Activated T-cell treated with anti-CD3 and anti-CD28 coated beads, Interleukin-2, amount 50 U/mL, for 4 hours (primary cell): ENCODE measurements around the gene HSPA6. TPM values are rescaled to one million over a fixed set of nuclear protein-coding genes. Genes with fewer than 3 reads are reported as not detected.
"Not testable (repeated sequence)": the region's sequence is repeated elsewhere in the genome, so short reads cannot be mapped to it uniquely, and the experiment has no call there.

Experiments
- ATAC-seq, 2 donors: fragments of 200-7000 bp; cut with Tn5 transposase; one replicate each; pipeline ENCODE4 v1.10.0; 2021
- DNase-seq: peaks from one replicate; pipeline ENCODE4 v3.0.0-alpha.2; 2020
- H3K27me3 Mint-ChIP-seq: one replicate; pipeline ENCODE4 v1.8.0; 2021; ENCODE audit warnings: low read depth, mixed read lengths
- H3K36me3 Mint-ChIP-seq: one replicate; pipeline ENCODE4 v1.8.0; 2022; ENCODE audit warnings: mixed read lengths; ENCODE audit not compliant: insufficient read depth
- H3K4me1 Mint-ChIP-seq: one replicate; pipeline ENCODE4 v1.8.0; 2021; ENCODE audit warnings: low read depth, mixed read lengths
- H3K4me3 Mint-ChIP-seq: one replicate; pipeline ENCODE4 v1.8.0; 2021; ENCODE audit warnings: mild to moderate bottlenecking, moderate library complexity, mixed read lengths
- H3K9me3 Mint-ChIP-seq: one replicate; pipeline ENCODE4 v1.8.0; 2021; ENCODE audit warnings: mixed read lengths
- total RNA-seq, 3 donors: library from RNA; stranded (reverse); gene quantifications; one replicate each; pipeline ENCODE4 v1.2.1, GENCODE V29; 2021

Gene HSPA6
- total RNA-seq, 3 donors from 2014 or later, result 0.82 to 3.8 (median 1.9) TPM

DNA sequence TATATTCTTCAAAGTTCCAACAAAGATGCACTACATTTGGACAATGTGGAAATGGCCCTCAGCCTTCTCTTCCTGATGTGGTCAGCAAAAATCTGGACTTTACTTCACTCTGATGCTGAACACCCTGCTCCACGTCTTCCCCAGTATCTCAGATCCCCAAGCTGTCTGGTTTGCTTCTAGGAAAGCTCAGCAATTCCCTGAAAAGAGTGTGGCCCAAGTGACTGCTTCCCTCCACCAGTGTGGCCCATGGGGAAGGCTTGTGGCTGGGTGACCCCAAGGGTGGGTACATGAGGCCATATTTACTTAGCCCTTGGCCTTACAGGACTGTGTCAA is 10.9 kb upstream of the HSPA6 start:
- H3K4me1 Mint-ChIP-seq, H3K27me3 Mint-ChIP-seq, ATAC-seq, H3K9me3 Mint-ChIP-seq, DNase-seq, H3K36me3 Mint-ChIP-seq, H3K4me3 Mint-ChIP-seq: not testable (repeated sequence)

DNA sequence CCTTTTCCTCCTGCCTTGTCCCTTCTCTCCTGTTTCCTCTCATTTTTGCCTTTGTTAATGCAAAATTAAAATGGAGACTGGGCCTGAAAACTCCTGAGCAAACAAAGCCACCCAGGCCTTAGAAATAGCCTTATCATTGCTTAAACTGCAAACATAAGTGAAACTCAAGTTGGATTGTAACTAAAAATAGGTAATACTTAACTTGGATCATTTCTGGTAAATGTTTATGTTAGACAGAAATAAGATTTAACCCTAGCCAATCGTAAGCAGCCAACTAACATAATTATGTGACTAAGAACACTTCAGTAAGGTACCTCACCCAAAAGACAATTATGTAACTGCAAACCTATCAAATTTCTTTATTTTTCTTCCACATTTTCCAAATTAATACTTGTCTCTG is 10.4 kb upstream of the HSPA6 start:
- H3K27me3 Mint-ChIP-seq, H3K9me3 Mint-ChIP-seq, H3K4me1 Mint-ChIP-seq, H3K36me3 Mint-ChIP-seq, H3K4me3 Mint-ChIP-seq, DNase-seq, ATAC-seq: not testable (repeated sequence)

DNA sequence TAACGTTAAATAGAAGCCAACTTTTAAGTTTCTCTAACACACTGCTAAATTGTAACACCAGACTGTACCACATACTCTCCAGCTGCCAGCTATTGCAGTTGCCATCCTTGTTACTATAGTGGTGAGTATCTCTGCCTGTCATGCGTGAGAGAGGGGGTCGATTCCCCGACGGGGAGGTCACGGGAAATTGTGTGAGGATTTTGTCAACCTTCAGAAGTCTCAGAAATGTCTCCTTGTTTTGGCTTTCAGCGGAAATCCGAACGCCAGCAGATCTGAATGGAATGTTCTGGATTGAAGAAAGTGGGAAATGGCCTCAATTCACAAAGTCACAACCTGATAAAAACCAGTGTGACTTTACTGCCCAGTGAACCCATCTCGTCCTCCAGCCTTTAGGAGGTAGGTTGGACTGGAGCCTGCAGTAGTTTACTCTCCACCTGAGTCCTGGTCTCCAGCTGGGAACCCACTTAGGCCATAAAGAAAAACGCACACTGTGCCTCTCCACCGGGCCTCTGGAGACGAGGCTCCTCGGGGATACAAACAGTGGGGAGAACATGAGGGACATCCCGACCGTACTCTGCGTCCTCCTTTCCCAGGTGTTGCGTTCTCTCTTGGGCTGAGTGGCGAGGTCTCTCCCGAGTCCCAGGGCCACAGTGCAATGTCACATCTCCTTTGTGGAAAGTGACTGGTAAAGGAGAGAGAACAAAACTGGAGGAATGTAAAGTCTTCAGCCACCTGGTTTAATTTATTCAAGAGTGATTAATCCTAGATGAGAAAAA is 1.1 kb upstream of the HSPA6 start:
- ATAC-seq, DNase-seq, H3K36me3 Mint-ChIP-seq: not testable (repeated sequence)

DNA sequence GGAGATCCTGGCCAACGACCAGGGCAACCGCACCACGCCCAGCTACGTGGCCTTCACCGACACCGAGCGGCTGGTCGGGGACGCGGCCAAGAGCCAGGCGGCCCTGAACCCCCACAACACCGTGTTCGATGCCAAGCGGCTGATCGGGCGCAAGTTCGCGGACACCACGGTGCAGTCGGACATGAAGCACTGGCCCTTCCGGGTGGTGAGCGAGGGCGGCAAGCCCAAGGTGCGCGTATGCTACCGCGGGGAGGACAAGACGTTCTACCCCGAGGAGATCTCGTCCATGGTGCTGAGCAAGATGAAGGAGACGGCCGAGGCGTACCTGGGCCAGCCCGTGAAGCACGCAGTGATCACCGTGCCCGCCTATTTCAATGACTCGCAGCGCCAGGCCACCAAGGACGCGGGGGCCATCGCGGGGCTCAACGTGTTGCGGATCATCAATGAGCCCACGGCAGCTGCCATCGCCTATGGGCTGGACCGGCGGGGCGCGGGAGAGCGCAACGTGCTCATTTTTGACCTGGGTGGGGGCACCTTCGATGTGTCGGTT is 477 bp downstream of the HSPA6 start:
- H3K4me1 Mint-ChIP-seq, H3K36me3 Mint-ChIP-seq, H3K27me3 Mint-ChIP-seq, H3K9me3 Mint-ChIP-seq: not testable (repeated sequence)
- peak overlapping the region; percentile 84 for H3K4me3 Mint-ChIP-seq
- DNase-seq, result peak; percentile 10
- ATAC-seq, result peak; percentile 27 to 28

More for the DNA sequence above, 1.1 kb upstream of the HSPA6 start:
- not testable (repeated sequence) for H3K27me3 Mint-ChIP-seq, H3K9me3 Mint-ChIP-seq, H3K4me1 Mint-ChIP-seq
- peak overlapping the region; percentile 84 for H3K4me3 Mint-ChIP-seq

DNA sequence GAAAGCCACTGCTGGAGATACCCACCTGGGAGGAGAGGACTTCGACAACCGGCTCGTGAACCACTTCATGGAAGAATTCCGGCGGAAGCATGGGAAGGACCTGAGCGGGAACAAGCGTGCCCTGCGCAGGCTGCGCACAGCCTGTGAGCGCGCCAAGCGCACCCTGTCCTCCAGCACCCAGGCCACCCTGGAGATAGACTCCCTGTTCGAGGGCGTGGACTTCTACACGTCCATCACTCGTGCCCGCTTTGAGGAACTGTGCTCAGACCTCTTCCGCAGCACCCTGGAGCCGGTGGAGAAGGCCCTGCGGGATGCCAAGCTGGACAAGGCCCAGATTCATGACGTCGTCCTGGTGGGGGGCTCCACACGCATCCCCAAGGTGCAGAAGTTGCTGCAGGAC is 981 bp downstream of the HSPA6 start:
- H3K27me3 Mint-ChIP-seq, H3K9me3 Mint-ChIP-seq, H3K4me1 Mint-ChIP-seq, DNase-seq, H3K36me3 Mint-ChIP-seq, ATAC-seq: not testable (repeated sequence)
- H3K4me3 Mint-ChIP-seq, result peak overlapping the region; percentile 84

DNA sequence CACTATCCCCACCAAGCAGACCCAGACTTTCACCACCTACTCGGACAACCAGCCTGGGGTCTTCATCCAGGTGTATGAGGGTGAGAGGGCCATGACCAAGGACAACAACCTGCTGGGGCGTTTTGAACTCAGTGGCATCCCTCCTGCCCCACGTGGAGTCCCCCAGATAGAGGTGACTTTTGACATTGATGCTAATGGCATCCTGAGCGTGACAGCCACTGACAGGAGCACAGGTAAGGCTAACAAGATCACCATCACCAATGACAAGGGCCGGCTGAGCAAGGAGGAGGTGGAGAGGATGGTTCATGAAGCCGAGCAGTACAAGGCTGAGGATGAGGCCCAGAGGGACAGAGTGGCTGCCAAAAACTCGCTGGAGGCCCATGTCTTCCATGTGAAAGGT is 1.6 kb downstream of the HSPA6 start:
- not testable (repeated sequence) for DNase-seq, H3K9me3 Mint-ChIP-seq, H3K4me3 Mint-ChIP-seq, ATAC-seq, H3K4me1 Mint-ChIP-seq, H3K36me3 Mint-ChIP-seq, H3K27me3 Mint-ChIP-seq

DNA sequence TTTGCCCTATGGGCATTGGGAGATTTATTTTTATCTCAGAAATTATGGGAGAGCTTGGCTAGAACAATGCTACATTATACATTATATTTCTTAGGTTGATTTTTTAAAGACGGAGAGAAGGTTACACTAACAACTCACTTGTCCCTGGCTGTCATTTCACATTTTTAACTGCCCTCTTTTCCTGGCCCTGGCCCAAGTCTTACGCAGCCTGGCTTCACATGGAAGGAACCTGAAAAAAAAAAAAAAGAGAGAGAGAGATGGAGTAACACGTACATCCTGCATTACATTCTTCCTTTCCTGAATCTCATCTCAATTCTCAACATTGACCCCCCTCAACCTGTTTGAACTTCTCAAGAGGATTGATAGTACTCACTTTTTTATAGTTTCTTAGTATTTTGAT is 4.2 kb downstream of the HSPA6 start:
- not testable (repeated sequence) for DNase-seq, H3K27me3 Mint-ChIP-seq, H3K4me3 Mint-ChIP-seq

DNA sequence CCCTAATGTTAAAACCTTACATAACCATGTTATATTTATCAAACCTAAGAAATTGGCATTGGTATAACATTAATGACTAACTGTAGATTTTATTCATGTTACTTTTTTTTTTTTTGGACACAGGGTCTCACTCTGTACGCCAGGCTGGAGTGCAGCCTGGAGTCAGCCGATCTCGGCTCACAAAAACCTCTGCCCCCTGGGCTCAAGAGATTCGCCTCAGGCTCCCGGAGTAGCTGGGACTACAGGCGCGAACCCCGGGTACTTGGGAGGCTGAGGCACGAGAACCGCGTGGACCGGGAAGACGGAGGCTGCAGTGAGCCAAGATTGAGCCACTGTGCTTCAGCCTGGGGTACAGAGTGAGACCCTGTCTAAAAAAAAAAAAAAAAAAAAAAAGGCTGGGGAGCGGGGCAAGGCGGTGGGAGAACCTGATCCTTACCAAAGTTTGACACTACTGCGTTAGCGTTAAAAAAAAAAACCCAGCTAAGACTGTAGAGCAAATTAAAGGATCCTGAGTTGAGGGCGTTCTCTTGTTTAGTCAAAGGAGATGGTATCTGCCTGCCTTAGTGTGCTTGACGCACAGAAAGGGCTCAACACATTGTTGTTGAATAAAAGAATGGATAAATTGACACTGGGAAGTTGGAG is 5.2 kb downstream of the HSPA6 start:
- not testable (repeated sequence) for H3K36me3 Mint-ChIP-seq, H3K9me3 Mint-ChIP-seq, DNase-seq, ATAC-seq, H3K27me3 Mint-ChIP-seq
- Mint-ChIP-seq H3K4me3 (peak overlapping the region; percentile 92), H3K4me1 (peaks cover 14% of the 10 kb centered on the region)

More for the DNA sequence above, 4.2 kb downstream of the HSPA6 start:
- H3K4me1 Mint-ChIP-seq, result peaks cover 14% of the 10 kb centered on the region
- H3K9me3 Mint-ChIP-seq, H3K36me3 Mint-ChIP-seq, ATAC-seq: not testable (repeated sequence)

DNA sequence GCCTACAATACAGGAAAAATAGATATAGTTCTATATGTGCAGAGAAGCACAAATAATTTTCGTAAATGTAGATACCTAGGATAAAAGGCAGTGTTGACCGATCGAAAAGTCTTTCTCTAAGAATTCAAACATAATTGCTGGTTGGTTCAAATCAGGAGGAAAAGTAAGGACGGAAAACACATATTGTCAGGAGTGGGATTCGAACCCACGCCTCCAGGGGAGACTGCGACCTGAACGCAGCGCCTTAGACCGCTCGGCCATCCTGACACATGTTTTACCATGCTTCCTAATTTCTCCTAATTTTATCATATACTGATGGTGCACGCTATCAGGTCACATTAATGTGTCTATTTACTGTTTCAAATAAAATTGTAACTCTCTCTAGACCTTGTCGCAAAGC is 5.8 kb downstream of the HSPA6 start:
- not testable (repeated sequence) for H3K9me3 Mint-ChIP-seq, H3K27me3 Mint-ChIP-seq, H3K36me3 Mint-ChIP-seq
- H3K4me1 Mint-ChIP-seq, result peaks cover 11% of the 10 kb centered on the region
- DNase-seq, result peak; percentile 65
- H3K4me3 Mint-ChIP-seq, result peak overlapping the region; percentile 92
- ATAC-seq, result peak; percentile 49 to 52

DNA sequence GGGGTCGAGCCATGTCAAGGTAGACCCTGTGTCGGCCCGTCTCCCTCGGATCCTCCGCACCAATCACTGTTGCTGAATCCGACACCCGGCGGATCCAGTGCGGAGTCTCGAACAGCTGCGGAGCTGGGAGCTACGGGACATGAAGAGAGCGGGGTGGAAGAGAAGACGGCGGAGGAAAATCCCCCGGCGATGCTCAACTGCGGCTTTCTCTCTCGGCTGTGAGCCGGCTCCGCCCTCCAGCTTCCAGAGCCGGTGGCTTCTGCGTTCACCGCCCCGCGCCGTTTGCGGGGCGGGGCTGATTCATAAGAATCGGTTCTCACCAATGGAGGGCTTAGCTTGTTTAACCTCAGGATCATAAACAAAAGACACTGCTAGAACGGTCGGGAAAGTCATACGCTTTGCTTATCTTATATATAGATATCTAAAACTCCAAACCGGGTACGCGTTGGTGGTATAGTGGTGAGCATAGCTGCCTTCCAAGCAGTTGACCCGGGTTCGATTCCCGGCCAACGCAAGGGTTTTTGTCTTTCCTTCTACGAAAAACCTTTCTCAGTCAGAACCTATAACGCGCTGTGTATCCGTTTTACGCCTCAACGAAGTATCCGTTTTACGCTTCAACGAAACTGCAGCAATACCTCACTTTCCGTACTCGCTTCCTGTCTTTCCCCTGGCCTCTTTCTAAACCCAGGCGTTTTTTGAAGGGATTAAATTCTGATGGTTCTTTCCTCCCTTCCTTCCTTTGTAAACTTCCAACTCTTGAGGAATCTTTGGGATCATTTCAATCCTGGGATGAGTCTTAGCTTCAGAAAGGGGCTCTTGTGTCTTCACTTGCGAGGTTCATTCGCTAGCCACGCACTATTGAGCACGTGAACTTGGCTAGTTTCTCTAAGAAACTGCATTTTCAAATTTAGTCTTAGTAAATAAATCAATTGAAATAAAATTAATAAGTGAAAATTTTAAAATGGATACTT is 6.6 kb downstream of the HSPA6 start:
- not testable (repeated sequence) for H3K36me3 Mint-ChIP-seq, H3K27me3 Mint-ChIP-seq, H3K4me1 Mint-ChIP-seq, H3K9me3 Mint-ChIP-seq
- peak overlapping the region; percentile 92 for H3K4me3 Mint-ChIP-seq
- ATAC-seq (peak; percentile 83 to 85), DNase-seq (peak; percentile 89)

DNA sequence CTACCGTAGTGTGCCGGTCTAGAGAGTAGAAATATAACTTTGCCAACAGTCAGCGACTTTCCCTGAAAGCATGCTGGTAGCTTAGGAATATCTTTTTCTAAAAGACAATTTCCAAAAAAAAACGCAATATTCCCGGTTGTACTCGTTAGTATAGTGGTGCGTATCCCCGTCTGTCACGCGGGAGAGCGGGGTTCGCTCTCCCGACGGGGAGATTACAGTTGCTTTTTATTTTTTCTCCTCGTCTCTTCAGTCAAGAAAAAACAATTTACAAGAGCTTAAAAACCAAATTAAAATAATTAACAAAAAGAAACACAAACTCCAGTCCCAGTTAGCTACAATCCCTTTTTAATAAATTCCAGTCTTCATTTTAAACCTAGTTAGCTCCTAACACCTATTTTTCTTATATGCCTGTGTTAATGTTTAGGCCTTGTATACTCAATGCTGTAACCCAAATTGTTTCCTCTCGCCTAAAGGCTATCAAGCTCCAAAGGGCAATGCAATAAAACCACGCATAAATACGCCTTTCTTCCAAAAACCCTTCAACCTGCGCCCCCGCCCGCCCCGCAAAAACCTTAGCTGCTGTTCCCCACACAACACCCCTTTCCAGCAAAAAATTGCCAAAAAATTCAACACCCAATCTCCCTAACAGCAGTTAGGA is 7.8 kb downstream of the HSPA6 start:
- Mint-ChIP-seq H3K27me3 (peaks cover 2% of the 10 kb centered on the region), H3K36me3 (no peaks in the 10 kb centered on the region), H3K4me1 (peaks cover 8% of the 10 kb centered on the region), H3K9me3 (no peaks in the 10 kb centered on the region), H3K4me3 (no peak overlapping the region)
- ATAC-seq, result no peak
- DNase-seq, result no peak

DNA sequence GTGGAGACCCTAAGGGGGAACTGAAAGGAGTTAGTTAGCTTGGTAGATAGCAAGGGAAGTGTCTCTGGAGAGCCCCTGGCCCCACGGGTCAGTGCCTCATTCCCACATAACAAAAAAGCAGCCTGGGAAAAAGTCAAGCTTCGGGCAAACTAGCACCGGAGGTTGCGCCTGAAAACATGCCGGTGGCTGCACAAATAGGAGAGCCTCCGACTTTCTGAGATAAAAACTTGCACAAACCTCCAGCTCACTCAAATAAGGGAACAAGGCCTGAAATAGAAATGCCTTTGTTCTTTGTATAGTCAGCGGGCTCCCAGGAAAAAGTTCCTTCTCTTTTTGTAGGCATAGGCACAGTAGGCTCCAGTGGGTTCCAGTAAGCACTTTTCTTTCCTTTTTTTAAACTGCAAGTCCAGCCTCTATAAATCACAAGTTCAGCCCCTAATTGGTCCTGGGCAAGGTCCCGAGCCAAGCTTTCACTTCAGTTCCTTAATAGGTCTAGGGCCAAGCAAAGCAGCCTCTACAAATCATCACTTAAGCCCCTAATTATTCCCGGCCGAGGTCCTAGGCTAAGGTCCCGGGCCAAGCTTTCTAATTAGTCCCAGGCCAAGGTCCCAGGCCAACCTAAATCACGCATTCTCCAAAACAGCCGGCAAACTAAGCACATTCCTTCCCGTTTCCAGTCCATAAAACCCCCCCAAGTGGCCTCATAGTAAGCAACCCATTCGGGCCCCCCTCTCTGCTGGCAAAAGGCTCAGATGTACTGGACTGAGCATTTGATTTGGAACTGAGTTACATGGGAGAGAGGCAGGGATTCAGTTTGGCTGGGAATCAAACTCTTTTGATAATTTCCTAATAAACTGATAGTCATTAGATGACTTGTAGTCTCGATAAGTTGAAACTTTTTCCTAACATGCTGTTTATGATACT is 8.6 kb downstream of the HSPA6 start:
- not testable (repeated sequence) for DNase-seq, H3K9me3 Mint-ChIP-seq, H3K36me3 Mint-ChIP-seq, H3K27me3 Mint-ChIP-seq, ATAC-seq, H3K4me1 Mint-ChIP-seq, H3K4me3 Mint-ChIP-seq

DNA sequence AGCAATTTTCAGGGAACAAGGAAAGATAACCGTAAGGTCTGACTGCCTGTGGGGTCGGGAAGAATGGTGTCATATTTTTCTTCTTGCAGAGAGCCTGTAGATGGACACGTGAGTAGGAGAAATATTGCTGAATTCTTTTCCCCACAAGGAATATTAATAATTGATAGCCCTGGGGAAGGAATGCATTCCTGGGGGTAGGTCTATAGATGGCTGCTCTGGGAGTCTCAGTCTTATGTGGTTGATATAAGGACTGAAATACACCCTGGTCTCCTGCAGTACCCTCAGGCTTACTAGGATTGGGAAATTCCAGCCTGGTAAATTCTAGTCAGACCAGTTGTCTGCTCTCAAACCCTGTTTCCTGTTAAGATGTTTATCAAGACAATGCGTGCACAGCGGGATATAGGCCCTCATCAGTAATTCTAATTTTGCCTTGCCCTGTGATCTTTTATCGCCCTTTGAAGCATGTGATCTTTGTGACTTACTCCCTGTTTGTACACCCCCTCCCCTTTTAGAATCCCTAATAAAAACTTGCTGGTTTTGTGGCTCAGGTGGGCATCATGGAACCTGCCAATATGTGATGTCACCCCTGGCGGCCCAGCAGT is 12.8 kb downstream of the HSPA6 start:
- not testable (repeated sequence) for H3K9me3 Mint-ChIP-seq, H3K27me3 Mint-ChIP-seq, H3K36me3 Mint-ChIP-seq, H3K4me3 Mint-ChIP-seq, ATAC-seq, DNase-seq
- H3K4me1 Mint-ChIP-seq, result peaks cover 31% of the 10 kb centered on the region
